Inflammatory macrophage (primary cell): ENCODE data around the gene SERPING1.

Source experiments
- DNase-seq, 2 donors: peaks; one replicate each; pipeline ENCODE4 v3.0.0-alpha.2; 2020 to 2022

Gene SERPING1

DNA sequence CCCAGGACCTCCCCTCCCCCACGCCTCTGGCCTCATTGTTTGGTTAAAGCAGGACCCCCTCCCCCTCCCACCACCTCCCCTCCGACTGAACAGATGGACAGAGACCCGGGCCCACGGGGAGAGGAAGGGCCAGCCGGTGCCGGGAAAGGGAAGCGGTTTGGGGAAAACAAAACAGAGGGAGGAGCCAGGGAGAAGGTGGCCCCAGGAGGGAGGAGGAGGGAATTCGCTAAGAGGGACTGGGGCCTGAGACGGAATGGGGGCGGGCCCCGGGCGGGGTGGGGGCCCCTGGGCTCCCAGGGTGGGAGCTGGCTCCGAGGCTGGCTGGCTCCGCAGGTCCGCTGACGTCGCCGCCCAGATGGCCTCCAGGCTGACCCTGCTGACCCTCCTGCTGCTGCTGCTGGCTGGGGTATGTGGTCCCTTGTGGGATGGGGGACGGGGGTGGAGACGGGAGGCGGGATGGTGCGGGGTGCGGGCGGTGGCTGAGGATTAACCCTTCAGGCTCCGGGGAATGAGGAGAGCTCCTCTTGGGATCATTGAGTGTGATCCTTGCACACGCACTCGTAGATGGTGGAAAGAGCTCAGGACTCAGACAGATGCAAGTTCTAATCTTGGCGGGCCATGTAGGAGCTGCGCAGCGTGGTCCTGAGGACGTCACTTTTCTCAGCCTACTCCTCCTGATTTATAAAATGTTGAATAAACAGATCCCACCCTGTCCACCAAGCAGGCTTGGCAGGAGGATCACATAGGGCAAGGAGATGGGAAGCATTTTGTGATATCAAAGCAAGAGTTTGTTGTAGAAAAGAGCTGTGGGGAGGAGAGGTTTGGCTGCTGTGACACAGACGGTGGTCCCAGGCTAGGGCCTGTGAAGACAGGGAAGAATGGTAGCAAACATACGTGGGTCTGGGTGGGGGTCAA is 688 bp downstream of the SERPING1 start:
- peak in 1 of 2 donors; percentile 16 for DNase-seq

DNA sequence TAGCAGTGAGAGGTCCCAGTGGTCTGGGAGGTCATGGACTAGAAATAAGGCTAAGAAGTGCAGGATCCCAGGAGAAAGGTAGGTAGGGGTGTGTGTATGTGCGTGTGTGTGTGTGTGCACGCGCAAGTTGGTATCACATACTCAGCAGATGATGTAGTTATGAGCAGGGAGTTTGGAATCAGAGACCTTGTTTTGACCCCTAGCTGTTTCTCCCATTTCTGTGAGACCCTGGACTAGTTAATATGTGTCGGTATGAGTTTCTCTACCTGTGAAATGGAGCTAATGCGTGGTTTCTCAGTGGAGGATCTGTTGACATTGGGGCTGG is 1.3 kb downstream of the SERPING1 start:
- no peak for DNase-seq

DNA sequence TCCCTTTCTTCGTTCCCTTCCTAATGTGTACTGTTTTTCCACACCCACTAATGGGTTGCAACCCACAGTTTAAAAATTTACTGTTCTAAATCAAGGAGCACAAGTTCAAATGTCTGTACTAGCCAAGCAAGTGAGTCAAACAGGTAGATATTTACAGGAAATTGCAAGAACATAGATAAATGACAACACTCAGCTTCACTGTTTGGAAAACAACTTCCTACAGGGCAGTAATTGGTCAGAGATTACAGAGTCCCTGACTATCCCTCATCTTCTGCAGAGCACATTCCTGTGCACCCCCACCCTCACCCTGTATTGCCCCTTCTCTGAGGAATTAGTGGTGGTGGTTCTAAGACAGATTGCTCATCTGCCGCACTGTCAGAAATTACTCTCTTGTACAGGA is 1.9 kb downstream of the SERPING1 start:
- no peak for DNase-seq

DNA sequence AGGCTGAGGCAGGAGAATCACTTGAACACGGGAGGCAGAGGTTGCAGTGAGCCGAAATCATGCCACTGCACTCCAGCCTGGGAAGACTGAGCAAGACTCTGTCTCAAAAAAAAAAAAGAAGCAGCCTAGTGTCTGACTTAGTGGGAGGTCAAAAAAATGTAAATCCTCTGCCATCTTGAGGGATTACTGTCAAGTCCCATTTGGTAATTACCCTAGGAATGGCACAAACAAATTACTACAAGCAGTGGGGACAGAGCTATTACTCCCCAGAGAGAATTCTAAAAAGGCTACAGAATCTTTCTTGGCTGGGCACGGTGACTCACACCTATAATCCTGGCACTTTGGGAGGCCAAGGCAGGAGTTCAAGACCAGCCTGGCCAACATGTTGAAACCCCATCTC is 3.8 kb downstream of the SERPING1 start:
- DNase-seq: no peak

DNA sequence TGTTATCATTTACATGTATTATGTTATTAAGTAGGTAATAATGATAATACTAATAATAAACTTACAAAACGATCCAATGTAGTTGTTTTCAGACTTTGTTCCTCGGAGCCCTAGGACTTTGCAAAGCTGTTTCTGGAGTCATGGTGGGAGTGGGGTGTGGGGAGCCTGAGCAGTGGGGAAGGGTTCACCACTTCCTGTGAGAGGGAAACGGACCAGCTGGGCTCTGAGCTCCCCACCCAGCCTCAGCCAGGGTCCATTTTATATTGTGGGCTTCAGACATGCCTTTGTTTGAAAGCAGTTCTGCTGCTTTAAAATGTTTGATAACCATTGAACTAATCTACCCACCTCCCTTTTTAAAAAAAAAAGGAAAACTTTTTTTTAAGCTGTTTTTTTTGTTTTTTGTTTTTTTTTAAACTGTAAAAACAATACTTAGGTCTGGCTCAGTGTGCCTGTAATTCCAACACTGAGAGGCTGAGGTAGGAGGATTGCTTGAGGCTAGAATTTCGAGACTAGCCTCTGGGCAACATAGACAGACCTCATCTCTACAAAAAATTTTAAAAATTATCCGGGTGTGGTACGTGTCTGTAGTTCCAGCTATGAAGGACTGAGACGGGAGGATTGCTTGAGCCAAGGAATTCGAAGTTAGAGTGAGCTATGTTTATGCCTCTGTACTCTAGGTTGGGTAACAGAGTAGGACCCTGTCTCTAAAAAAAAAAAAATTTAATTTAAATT is 7.0 kb downstream of the SERPING1 start:
- DNase-seq: no peak

DNA sequence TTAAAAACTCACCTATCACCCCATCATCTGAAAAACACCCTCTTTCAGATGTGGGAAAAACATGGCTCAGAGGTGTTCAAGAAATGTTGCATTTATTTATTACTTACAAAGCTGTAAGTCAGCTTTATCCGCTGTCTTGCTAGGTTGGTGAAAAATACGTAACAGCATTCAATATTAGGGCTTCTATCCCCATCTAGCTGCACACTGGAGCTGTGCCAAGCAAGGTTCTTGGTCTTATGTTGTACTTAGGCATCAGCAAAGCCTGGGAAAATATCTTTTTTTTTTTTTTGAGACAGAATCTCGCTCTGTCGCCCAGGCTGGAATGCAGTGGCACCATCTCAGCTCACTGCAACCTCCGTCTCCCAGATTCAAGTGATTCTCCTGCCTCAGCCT is 7.5 kb downstream of the SERPING1 start:
- DNase-seq: no peak

DNA sequence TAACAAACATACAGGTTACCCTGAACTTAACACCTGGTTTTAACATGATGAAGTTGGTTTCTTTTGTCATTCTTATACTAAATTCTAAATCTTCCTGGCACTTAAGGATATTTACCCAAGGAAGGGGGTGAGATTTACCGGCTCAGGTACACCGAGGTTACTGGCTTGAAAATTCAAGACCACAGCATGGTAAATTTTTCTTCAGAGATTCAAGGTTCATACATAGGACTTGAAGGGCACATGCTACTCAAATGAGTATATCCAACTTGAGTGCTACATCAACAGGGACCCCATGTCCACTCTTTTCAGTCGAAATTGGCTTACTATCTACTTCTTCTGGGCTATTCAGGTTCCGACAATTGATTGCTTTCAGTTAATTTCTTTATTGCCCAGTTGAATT is 12.7 kb downstream of the SERPING1 start:
- DNase-seq: no peak

DNA sequence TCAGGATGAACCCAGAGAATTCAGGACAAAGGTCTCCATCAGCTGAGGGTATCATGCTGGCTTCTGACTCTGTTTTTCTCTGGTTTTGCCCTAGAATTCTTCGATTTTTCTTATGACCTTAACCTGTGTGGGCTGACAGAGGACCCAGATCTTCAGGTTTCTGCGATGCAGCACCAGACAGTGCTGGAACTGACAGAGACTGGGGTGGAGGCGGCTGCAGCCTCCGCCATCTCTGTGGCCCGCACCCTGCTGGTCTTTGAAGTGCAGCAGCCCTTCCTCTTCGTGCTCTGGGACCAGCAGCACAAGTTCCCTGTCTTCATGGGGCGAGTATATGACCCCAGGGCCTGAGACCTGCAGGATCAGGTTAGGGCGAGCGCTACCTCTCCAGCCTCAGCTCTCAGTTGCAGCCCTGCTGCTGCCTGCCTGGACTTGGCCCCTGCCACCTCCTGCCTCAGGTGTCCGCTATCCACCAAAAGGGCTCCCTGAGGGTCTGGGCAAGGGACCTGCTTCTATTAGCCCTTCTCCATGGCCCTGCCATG is 16.8 kb downstream of the SERPING1 start:
- DNase-seq: no peak

DNA sequence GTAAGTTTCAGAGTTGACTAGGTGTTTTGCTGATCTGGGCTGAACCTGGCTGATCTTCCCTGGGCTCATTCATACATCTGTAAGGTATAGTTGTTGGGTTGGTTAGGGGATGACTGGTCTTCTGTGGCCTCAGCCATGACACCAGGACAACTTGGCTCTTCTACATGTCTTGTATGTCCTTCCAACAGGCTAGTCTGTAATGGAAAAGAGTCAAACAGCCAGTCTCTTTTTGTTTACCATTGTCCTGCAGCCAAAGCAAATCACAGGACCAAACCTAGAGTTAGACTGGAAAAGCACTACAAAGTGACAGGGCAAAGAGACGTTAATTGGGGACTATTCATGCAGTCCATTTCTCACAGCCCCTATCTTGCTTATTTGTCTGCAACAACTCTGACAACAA is 17.8 kb downstream of the SERPING1 start:
- DNase-seq: no peak

DNA sequence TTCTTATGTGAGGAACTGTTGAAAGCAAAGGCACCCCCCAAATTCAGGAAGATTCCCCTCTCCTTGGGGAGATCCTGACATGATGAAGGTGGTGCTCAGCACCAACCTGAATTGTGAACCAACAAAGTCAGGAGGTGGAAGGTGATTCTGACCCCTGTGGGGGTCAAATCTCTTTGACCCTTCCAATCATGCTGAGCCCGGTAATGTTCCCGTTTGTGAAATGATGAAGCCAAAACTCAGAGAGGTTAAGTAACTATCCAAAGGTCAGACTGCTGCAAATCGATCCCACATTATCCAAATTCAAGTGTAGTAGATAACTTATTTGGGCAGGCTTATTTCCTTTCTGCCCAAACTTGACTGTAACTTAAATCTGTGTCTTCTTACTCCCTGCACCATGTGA is 19.1 kb downstream of the SERPING1 start:
- DNase-seq: no peak

DNA sequence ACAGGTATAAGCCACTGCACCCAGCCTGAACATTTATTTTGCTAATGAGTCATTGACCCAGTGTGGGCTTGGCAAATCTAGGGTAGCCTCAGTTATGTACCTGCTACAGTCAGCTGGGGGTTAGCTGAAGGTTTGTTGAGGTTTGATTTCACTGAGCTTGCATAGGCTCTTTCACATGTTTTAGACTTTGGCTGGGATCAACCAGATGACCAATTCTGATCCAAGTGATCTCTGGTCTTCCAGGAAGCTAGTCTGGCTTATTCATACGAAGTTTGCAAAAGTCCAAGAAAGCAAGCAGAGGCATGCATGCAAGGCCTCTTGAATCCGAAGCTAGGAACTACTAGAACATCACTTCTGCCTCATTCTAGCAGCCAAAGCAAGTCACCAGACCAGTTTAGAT is 21.0 kb downstream of the SERPING1 start:
- no peak for DNase-seq

DNA sequence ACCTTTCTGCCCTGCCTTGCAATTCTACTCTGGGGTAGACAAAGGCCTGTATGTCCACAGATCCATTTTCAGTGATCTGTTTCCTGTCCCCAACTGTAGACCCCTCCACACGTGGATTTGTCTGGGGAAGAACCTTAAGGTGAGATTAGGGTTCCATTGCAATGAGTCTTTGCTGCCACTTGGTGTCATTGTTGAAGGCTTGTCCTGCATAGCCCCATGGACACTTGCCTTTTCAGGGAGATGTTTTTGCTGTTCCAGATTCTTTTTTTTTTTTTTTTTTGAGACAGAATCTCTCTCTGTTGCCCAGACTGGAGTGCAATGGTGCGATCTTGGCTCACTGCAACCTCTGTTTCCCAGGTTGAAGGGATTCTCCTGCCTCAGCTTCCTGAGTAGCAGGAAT is 21.8 kb downstream of the SERPING1 start:
- DNase-seq: no peak

DNA sequence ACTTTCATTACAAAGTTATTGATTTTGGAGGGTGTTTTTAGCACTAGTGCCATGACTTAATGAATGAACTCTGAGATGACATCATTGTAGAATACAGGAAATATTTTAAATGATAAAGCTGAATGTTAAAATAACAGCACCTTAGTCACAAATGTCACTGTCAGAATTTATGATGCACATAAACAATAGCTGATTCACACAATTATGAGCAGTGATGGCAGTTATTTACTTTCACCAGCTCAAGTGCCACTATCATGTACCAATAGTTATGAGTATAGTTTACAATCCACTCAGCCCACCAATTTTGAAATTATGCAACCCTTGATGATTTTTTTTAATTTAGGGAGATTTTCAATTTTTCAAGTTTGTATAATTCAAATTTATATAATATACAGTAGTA is 23.0 kb downstream of the SERPING1 start:
- DNase-seq: no peak

DNA sequence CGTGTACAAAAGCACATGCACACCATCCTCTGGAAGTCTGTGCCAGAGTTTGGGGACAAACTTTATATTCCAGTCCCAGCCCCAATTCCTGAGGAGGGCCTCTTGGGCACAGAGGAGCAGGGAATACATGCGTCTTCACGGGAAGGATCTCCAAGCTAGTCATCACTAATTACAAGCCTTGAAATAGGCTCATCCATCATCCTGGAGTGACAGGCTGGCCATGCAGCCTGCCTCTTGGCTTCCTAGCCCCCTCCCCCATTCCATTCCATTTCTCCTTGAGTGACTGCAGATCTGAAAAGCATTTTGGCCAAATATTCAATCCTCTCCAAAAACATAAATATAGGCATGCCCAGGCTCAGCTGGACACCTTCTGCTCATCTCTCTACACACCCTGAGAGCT is 24.8 kb downstream of the SERPING1 start:
- no peak for DNase-seq

DNA sequence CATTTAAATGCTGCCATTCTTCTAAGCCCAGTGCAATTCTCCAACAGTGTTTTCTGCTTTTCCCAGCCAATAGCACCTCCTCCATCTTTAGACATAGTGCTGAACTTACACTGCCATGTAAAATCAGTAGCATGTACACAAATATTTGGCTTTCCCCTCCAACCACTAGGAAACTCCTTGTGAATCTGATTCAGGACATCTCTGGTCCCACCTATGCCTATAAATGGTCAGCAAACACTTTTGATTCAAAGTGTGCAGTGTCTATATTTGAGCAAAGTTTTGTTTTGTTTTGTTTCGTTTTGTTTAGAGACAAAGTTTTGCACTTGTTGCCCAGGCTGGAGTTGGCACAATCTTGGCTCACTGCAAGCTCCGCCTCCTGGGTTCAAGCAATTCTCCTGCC is 27.4 kb downstream of the SERPING1 start:
- DNase-seq: no peak

DNA sequence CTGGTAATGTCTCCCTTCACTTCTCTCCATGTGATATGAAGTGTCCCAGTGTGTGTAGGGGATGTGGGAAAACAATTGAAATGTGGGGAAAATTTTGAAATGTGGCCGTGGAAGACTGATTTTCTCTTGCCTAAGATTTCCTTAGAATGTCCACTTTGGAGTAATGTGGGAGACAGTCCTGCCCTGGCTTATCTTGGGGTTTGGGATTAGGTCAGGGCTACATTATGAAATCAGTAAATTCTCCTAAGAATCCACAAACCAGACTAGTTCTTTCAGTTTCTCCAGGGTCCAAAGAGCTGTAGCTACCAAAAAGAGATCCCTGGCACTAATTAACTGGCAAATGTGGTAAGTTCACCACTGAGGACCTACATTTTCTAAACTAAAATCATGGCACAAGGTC is 29.4 kb downstream of the SERPING1 start:
- no peak for DNase-seq

DNA sequence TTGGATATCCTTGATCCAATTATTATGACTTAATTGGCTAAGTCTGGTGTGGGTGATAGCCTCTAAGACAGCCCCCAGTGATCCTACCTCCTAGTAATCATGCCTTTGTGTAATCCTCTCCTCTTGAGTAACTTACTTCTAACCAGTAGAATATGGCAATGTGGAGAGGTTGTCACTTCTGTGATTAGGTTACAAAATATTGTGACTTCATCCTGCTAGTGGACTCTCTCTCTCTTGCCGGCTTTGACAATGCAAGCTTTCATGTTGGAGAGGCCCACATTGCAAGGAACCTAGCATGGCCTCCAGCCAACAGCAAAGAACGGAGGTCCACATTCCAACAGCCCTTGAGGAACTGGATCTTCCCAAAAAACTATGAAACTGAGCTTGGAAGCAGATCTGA is 32.7 kb downstream of the SERPING1 start:
- DNase-seq: peak in 1 of 2 donors; percentile 15

DNA sequence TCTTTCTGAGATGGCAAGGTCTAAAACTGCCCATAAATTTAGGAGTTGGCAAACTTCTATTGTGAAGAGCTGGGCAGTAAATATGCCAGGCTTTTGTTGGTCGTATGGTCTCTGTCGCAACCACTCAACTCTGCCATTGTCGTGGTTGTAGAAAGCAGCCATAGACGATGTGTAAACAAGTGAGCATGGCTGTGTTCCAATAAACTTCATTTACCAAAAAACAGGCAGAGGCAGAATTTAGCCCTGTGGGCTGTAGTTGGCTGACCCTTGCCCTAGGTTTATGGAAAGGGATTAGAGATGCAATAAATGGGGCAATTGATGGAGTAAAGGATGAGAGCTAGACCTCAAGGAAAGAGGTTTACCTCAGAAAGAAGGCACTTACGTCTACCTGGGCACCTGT is 34.6 kb downstream of the SERPING1 start:
- DNase-seq: no peak

DNA sequence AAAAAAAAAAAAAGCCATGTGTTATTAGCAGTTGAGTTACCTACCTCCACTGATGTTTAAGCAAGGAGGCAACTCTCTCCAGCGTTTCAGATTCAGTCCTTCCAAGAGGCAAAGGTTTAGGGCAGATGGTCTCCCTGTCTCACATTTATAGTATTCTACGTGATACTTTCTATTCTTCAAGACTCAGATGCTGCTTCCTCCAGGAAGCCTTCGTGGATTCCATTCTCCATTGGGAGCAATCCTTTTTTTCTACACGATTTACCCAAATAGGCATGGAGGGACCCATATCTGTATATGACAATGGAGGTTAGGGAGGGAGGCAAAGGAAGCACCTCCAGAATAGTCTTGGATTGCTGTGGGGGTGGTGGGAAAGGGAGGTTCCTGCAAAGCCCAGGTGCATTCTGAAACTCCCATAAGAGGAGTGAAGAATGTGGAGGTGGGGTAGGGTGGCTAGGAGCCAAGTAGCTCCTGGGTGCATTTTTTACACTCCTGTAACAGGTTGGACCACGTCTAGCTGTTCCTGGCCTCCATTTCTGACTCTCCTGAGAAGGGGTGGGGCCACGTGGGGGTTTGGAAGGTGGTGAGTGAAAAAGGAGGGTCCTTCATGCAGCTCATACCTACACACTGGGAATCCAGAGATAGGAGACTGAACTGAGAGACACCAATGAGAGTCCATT is 36.0 kb downstream of the SERPING1 start:
- DNase-seq: no peak

DNA sequence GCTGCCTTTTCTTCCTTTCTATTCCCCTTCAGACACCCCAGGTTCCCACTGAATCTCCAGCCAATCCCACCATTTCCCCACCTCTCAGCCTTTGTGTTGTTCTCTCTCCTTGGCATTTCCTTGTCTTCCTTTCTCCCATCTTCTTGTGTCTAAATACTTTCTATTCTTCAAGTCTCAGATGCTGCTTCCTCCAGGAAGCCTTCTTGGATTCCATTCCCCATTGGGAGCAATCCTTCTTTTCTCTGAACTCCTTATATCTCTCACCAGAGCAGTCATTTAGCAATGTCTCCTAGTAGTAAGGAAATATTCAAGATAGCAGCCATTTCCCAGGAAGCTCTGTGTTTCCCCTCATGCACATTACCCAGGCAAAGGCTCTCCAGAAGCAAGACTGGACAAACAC is 36.8 kb downstream of the SERPING1 start:
- DNase-seq: no peak

DNA sequence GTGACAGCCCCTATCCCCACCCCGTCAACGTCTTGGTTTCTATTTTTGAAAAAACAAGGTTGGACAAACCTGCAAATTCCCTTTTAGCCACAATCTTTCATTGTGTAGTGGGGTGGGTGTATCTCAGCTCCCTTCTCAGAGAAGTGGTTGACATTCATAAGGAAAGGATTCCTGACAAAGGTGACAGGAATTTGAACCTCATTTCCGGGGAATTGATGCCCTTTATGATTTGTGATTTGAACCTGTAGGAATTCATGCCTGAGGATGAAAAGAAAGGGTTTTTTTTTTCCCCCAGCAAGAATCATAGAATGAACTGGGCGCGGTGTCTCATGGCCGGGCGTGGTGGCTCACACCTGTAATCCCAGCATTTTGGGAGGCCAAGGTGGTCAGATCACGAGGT is 37.8 kb downstream of the SERPING1 start:
- no peak for DNase-seq

DNA sequence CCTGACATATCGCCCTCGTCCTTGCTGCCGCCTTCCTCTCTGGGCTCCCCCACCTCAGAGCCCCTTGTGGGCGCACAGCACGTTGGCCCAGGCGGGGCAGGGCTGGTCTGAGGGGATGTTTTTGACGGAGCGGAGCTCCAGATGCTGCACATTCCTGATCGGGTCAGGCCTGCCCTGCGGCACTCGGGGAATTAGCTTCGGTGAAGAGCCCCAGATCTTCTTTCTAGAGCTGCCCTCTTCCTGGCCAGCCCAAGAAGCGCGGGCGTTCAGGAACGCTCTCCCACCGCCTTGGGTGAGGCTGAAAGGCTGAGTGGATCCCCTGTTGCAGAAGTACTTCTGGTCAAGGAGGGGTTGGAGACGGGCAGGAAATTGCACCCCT is 40.1 kb downstream of the SERPING1 start:
- DNase-seq: no peak

DNA sequence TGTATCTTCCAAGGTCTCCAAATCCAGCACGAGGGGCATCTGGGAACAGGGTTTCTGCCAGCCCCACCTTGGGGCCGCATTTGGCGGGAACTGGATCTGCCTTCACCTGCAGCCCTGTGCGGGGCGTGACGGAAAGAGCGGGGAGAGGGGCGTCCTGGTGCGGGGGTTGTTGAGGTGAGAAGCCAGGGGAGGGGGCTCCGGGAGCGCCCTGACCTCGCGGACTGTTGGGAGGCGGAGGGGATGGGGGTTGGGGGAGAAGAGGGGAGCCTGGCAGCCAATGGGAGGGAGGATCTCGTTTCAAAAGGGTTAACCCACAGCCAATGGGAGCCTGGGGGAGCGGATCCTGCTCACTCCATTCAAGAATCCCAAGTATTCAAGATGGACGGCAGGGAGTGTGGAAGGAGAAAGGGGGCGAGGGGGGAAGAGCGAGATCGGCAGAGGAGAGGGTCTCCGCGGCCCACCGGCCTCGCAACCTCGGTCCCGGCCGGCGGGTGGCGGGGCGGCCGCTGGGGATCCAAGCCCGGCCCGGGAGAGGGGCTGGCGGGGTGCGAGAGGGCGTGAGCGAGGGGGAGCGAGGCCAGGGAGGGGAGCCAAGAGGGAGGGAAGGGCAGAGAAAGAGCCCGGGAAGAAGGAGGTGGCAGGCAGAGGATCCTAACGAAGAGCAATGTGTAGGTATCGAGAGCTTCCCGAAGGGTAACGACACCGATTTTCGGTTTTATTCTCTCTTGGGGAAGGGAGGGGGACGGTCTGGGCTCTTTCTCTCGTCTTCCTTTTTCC is 40.7 kb downstream of the SERPING1 start:
- no peak for DNase-seq
